Endothelial cell (in vitro differentiated cells): ENCODE measurements around the gene RASA3. TPM values are rescaled to one million over a fixed set of nuclear protein-coding genes. Genes with fewer than 3 reads are reported as not detected.

Source experiments
- DNase-seq: peaks from one replicate; pipeline ENCODE4 v3.0.0; 2021; ENCODE audit warnings: low spot score
- H3K27ac Mint-ChIP-seq: one replicate; pipeline ENCODE4 v1.8.0; 2021; ENCODE audit warnings: mixed read lengths, inconsistent platforms; ENCODE audit not compliant: unreplicated experiment
- H3K27me3 Mint-ChIP-seq: one replicate; pipeline ENCODE4 v1.8.0; 2021; ENCODE audit warnings: mild to moderate bottlenecking, moderate library complexity, mixed read lengths, inconsistent platforms; ENCODE audit not compliant: unreplicated experiment
- H3K36me3 Mint-ChIP-seq: one replicate; pipeline ENCODE4 v1.8.0; 2021; ENCODE audit warnings: mild to moderate bottlenecking, low read depth, mixed read lengths, inconsistent platforms; ENCODE audit not compliant: unreplicated experiment
- H3K4me1 Mint-ChIP-seq: one replicate; pipeline ENCODE4 v1.8.0; 2021; ENCODE audit warnings: mild to moderate bottlenecking, mixed read lengths, inconsistent platforms; ENCODE audit not compliant: unreplicated experiment
- H3K4me3 Mint-ChIP-seq: one replicate; pipeline ENCODE4 v1.8.0; 2021; ENCODE audit warnings: mild to moderate bottlenecking, mixed read lengths, inconsistent platforms; ENCODE audit not compliant: unreplicated experiment
- H3K9me3 Mint-ChIP-seq: one replicate; pipeline ENCODE4 v1.8.0; 2021; ENCODE audit warnings: mixed read lengths, inconsistent platforms; ENCODE audit not compliant: unreplicated experiment
- CTCF ChIP-seq: fragments of 200-600 bp; sonication (generic); IDR thresholded peaks from one replicate; pipeline ENCODE4 v1.5.0; 2021; ENCODE audit warnings: antibody characterized with exemption; ENCODE audit not compliant: unreplicated experiment
- total RNA-seq: library from RNA; stranded (reverse); fragmentation: NEBNext Ultra II Directional; extraction: Animal tissue kit (Norgen Biotek cat#: 25700); gene quantifications from one replicate; pipeline ENCODE4 v1.2.1, GENCODE V29; 2021; ENCODE audit not compliant: unreplicated experiment

RASA3 gene
- total RNA-seq, 1 donor from 2014 or later = 34.0 TPM

GRCh38 chr13:114013952-114014629, 118.3 kb downstream of the RASA3 start:
- no peaks in the 10 kb centered on the region for H3K4me1 Mint-ChIP-seq
- no peak for TF ChIP-seq CTCF
- H3K9me3 Mint-ChIP-seq = no peaks in the 10 kb centered on the region
- H3K4me3 Mint-ChIP-seq = no peak overlapping the region
- H3K27me3 Mint-ChIP-seq = peaks cover 12% of the 10 kb centered on the region
- no peak for DNase-seq
- no peak overlapping the region for H3K27ac Mint-ChIP-seq
- peaks cover 24% of the 10 kb centered on the region for H3K36me3 Mint-ChIP-seq

GRCh38 chr13:114013336-114013735, 119.1 kb downstream of the RASA3 start:
- Mint-ChIP-seq H3K27ac (no peak overlapping the region), H3K36me3 (peaks cover 25% of the 10 kb centered on the region), H3K4me3 (no peak overlapping the region), H3K4me1 (no peaks in the 10 kb centered on the region), H3K9me3 (no peaks in the 10 kb centered on the region), H3K27me3 (peaks cover 13% of the 10 kb centered on the region)
- no peak for TF ChIP-seq CTCF
- no peak for DNase-seq

GRCh38 chr13:114012921-114013320, 119.5 kb downstream of the RASA3 start:
- H3K9me3 Mint-ChIP-seq = no peaks in the 10 kb centered on the region
- no peaks in the 10 kb centered on the region for H3K4me1 Mint-ChIP-seq
- H3K27me3 Mint-ChIP-seq = peaks cover 13% of the 10 kb centered on the region
- TF ChIP-seq CTCF = no peak
- no peak for DNase-seq
- no peak overlapping the region for H3K27ac Mint-ChIP-seq
- peaks cover 25% of the 10 kb centered on the region for H3K36me3 Mint-ChIP-seq
- no peak overlapping the region for H3K4me3 Mint-ChIP-seq

- TF ChIP-seq CTCF = no peak
- Mint-ChIP-seq H3K27ac (no peak overlapping the region), H3K4me1 (no peaks in the 10 kb centered on the region), H3K27me3 (peaks cover 13% of the 10 kb centered on the region), H3K4me3 (no peak overlapping the region), H3K36me3 (peaks cover 25% of the 10 kb centered on the region), H3K9me3 (no peaks in the 10 kb centered on the region)
- no peak for DNase-seq
Measured at GRCh38 chr13:114012141-114012540, 120.3 kb downstream of the RASA3 start.

GRCh38 chr13:114011226-114011625, 121.2 kb downstream of the RASA3 start:
- TF ChIP-seq CTCF = no peak
- Mint-ChIP-seq H3K4me3 (peak overlapping the region; percentile 66), H3K9me3 (no peaks in the 10 kb centered on the region), H3K4me1 (no peaks in the 10 kb centered on the region), H3K36me3 (peaks cover 19% of the 10 kb centered on the region), H3K27me3 (peaks cover 13% of the 10 kb centered on the region), H3K27ac (peak overlapping the region; percentile 84)
- DNase-seq = no peak
